Measurements from ENCODE around the gene ZFYVE19. TPM values are rescaled to one million over a fixed set of nuclear protein-coding genes. Genes with fewer than 3 reads are reported as not detected.
A peak's percentile ranks its signal among the peaks of the same experiment; 100 is the strongest.

Gene ZFYVE19
- total and polyA plus RNA-seq, 2 of the 13 experiments (the other 11 are each of a cell fraction or from before 2014, with no cell fraction given): 23.3 to 44.0 TPM

GRCh38 chr15:40845511-40846284 is 38.8 kb downstream of the ZFYVE19 start (continued):
- TF ChIP-seq PHF5A (CRISPR knock-in tag; IDR thresholded peaks at IDR 0.05; ENCODE audit: low read depth, unreplicated experiment) (no peak), NFYB (CRISPR knock-in tag; IDR thresholded peaks at IDR 0.05) (no peak), ZNF33A (CRISPR knock-in tag; IDR thresholded peaks at IDR 0.05; ENCODE audit: borderline replicate concordance) (no peak), JUNB (CRISPR knock-in tag; IDR thresholded peaks at IDR 0.05; ENCODE audit: borderline replicate concordance) (peak; percentile 95), ZNF12 (CRISPR knock-in tag; IDR thresholded peaks at IDR 0.05) (0 out of 2 replicates have a peak, but pooled peaks have one; percentile 8), ZNF10 (CRISPR knock-in tag; IDR thresholded peaks at IDR 0.05; ENCODE audit: borderline replicate concordance, low read depth) (no peak), FOXA1 (IDR thresholded peaks at IDR 0.05) (no peak), FOXA1 (CRISPR knock-in tag; IDR thresholded peaks at IDR 0.05) (peak; percentile 83), ETS1 (CRISPR knock-in tag; IDR thresholded peaks at IDR 0.05) (no peak), ZNF614 (CRISPR knock-in tag; IDR thresholded peaks at IDR 0.05; ENCODE audit: borderline replicate concordance) (no peak), ZNF687 (CRISPR knock-in tag; IDR thresholded peaks at IDR 0.05) (peak; percentile 42; the same call in 1 of the 2 replicates), GATAD1 (CRISPR knock-in tag; IDR thresholded peaks at IDR 0.05) (no peak), RELA (CRISPR knock-in tag; IDR thresholded peaks at IDR 0.05) (no peak), TERF1 (CRISPR knock-in tag; IDR thresholded peaks at IDR 0.05) (no peak), KMT2A (CRISPR knock-in tag; IDR thresholded peaks at IDR 0.05) (no peak), ZNF142 (CRISPR knock-in tag; IDR thresholded peaks at IDR 0.05) (no peak), MBNL3 (CRISPR knock-in tag; conservative IDR thresholded peaks at IDR 0.05) (no peak)

Measured in HepG2 (cell line).